Progenitor cell of endocrine pancreas (in vitro differentiated cells): ENCODE data around the gene TRAF2. TPM values are rescaled to one million over a fixed set of nuclear protein-coding genes. Genes with fewer than 3 reads are reported as not detected.

Experiments used
- DNase-seq: peaks from one replicate; pipeline ENCODE4 v3.0.0; 2021; ENCODE audit warnings: low spot score; ENCODE audit not compliant: unreplicated experiment
- H3K27ac Mint-ChIP-seq: 2 replicates; pipeline ENCODE4 v1.8.0; 2021; ENCODE audit warnings: mild to moderate bottlenecking, moderate library complexity, mixed read lengths
- H3K27me3 Mint-ChIP-seq: 2 replicates; pipeline ENCODE4 v1.8.0; 2021; ENCODE audit warnings: mixed read lengths
- H3K36me3 Mint-ChIP-seq: 2 replicates; pipeline ENCODE4 v1.8.0; 2022; ENCODE audit warnings: mixed read lengths; ENCODE audit not compliant: insufficient read depth
- H3K4me1 Mint-ChIP-seq: 2 replicates; pipeline ENCODE4 v1.8.0; 2021; ENCODE audit warnings: low read depth, mixed read lengths
- H3K4me3 Mint-ChIP-seq: 2 replicates; pipeline ENCODE4 v1.8.0; 2021; ENCODE audit warnings: low read depth, mild to moderate bottlenecking, moderate library complexity, mixed read lengths
- H3K9me3 Mint-ChIP-seq: 2 replicates; pipeline ENCODE4 v1.8.0; 2021; ENCODE audit warnings: low read depth, mixed read lengths
- total RNA-seq: library from RNA; stranded (reverse); gene quantifications from 2 replicates; pipeline ENCODE4 v1.2.1, GENCODE V29; 2021
- TF ChIP-seq, protein P1 (sequence below): fragments of 200-600 bp; sonication (generic); IDR thresholded peaks from one replicate; pipeline ENCODE4 v1.5.0; 2021; ENCODE audit warnings: antibody characterized with exemption, mild to moderate bottlenecking; ENCODE audit not compliant: unreplicated experiment

TRAF2 gene
- total RNA-seq, 1 donor from 2014 or later: 23.4 TPM

GRCh38 chr9:136964833-136965422, 78.6 kb downstream of the TRAF2 start:
- Mint-ChIP-seq H3K9me3 (no peaks in the 10 kb centered on the region), H3K27ac (no peak overlapping the region), H3K4me3 (no peak overlapping the region), H3K27me3 (peaks cover 12% of the 10 kb centered on the region), H3K4me1 (peaks cover 3% of the 10 kb centered on the region), H3K36me3 (no peaks in the 10 kb centered on the region)
- DNase-seq: no peak
- TF ChIP-seq, protein P1, sequence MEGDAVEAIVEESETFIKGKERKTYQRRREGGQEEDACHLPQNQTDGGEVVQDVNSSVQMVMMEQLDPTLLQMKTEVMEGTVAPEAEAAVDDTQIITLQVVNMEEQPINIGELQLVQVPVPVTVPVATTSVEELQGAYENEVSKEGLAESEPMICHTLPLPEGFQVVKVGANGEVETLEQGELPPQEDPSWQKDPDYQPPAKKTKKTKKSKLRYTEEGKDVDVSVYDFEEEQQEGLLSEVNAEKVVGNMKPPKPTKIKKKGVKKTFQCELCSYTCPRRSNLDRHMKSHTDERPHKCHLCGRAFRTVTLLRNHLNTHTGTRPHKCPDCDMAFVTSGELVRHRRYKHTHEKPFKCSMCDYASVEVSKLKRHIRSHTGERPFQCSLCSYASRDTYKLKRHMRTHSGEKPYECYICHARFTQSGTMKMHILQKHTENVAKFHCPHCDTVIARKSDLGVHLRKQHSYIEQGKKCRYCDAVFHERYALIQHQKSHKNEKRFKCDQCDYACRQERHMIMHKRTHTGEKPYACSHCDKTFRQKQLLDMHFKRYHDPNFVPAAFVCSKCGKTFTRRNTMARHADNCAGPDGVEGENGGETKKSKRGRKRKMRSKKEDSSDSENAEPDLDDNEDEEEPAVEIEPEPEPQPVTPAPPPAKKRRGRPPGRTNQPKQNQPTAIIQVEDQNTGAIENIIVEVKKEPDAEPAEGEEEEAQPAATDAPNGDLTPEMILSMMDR: no peak

DNA sequence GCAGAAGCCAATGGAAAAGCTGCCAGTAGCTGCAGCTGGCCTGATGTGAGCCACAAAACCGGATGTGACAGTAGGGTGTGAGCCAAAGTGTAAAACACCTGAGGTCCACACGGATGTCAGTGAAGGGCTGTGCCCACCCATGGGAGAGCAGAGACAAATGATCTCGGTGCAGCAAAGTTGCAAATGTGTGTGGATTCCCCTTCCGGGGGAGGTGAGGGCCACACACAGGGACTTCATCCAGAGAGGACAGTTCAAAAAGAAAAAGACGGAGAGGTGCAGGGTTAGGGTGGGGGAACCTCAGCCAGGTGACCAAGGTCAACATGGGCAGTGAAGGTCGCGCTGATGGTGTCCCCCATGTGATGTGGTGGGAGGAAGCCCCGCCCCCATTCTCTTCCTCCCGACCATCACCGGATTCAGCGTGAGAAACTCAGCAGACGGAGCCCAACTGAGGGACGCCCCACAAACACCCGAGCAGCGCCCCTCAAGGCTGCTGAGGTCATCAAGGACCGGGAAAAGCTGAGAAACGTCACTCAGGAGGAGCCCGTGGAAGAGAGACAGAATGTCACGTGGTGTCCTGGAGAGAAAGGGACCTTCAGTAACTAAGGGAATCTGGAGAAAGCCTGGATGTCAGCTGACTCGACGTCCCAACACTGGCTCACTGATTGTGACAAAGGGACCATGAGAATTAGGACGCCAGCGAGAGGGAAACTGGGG, 79.6 kb downstream of the TRAF2 start:
- no peaks in the 10 kb centered on the region for H3K9me3 Mint-ChIP-seq
- no peaks in the 10 kb centered on the region for H3K36me3 Mint-ChIP-seq
- no peak for DNase-seq
- TF ChIP-seq, protein P1: no peak
- H3K27me3 Mint-ChIP-seq: peaks cover 12% of the 10 kb centered on the region
- H3K4me1 Mint-ChIP-seq: peaks cover 3% of the 10 kb centered on the region
- no peak overlapping the region for H3K27ac Mint-ChIP-seq
- H3K4me3 Mint-ChIP-seq: no peak overlapping the region

DNA sequence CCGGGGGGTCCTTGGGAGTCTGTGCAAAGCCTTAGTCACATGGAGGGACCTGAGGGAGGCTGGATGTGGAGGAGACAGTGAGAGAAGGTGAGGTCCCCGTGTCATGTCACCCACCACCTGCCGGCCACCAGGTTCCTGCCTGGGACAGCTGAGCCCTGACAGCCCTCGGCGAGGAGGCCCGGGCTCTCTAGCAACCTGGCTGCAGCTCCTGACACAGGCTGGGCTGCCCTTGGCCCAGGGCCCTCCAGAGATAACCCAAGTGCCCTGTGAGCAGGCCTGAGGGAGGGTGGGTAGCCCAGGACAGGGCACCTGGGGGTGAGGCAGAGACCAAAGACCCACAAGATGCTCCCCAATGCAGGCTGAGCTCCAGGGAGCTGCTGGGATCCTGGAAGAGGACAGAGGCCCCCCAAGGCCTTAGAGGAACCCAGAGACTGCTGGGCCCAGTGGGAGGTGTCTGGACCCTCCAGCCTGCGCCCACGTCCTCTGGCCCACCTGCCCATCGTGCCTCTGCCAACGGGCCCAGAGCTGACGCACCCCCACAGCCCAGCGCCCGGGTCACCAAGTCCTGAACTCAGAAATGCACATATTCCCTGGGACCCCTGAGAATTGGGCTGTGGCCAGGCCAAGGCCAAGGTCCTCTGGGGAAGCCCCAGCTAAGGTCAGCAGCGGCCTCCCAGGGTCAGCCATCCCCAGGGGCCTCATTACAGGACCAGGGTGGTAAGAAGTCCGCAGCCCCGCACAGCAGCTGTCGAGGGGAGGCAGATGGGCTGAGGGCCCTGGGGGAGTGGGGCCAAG, 82.2 kb downstream of the TRAF2 start:
- H3K36me3 Mint-ChIP-seq: no peaks in the 10 kb centered on the region
- TF ChIP-seq, protein P1: no peak
- H3K27ac Mint-ChIP-seq: no peak overlapping the region
- no peak for DNase-seq
- no peak overlapping the region for H3K4me3 Mint-ChIP-seq
- H3K9me3 Mint-ChIP-seq: no peaks in the 10 kb centered on the region
- peaks cover 3% of the 10 kb centered on the region for H3K4me1 Mint-ChIP-seq
- peaks cover 12% of the 10 kb centered on the region for H3K27me3 Mint-ChIP-seq

DNA sequence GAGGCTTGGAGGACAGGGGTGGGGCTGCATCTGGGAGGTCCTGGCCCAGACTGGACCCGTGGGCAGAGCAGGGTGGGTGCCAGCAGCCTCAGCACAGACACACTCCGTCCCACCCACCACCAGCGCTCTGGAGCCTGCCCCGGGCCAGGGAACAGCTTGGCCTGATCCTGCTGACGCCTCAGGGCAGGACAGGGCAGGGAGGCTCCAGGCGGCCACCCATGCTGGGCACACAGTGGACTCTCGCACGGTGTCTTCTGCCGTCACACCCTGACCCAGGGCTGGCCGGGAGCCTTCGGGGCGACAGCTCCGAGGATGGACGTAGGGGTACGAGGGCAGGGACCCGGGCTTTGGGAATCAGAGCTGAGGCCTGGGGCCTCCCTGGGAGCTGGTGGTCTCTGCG, 82.8 kb downstream of the TRAF2 start:
- Mint-ChIP-seq H3K4me1 (peaks cover 3% of the 10 kb centered on the region), H3K9me3 (no peaks in the 10 kb centered on the region), H3K36me3 (no peaks in the 10 kb centered on the region), H3K27me3 (peaks cover 12% of the 10 kb centered on the region), H3K4me3 (no peak overlapping the region), H3K27ac (no peak overlapping the region)
- no peak for DNase-seq
- TF ChIP-seq, protein P1: no peak

DNA sequence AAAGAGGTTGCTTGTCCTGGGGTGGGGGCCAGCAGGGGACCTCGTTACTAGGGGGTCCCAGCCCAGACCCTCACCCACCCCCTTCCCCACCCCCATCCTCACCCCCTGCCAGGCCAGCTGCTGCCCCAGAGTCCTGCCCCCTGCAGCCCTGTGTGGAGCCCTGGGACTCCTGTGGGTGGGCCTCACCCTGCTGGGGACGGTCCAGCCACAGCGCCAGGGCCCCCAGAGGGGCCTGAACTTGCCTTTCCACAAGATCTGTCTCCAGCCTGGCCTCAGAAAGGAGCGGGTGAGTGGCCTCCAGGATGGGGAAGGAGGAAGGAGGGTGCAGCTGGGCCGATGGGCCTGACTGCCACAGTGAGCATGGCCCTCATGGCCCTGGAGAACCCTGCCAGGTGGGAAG, 83.5 kb downstream of the TRAF2 start:
- peaks cover 3% of the 10 kb centered on the region for H3K4me1 Mint-ChIP-seq
- H3K27me3 Mint-ChIP-seq: peaks cover 11% of the 10 kb centered on the region
- no peak overlapping the region for H3K27ac Mint-ChIP-seq
- no peaks in the 10 kb centered on the region for H3K9me3 Mint-ChIP-seq
- TF ChIP-seq, protein P1: no peak
- H3K4me3 Mint-ChIP-seq: no peak overlapping the region
- DNase-seq: no peak
- H3K36me3 Mint-ChIP-seq: no peaks in the 10 kb centered on the region
